Adrenal gland (tissue), 12 donors: ENCODE data around the gene GPATCH2L. TPM values are rescaled to one million over a fixed set of nuclear protein-coding genes. Genes with fewer than 3 reads are reported as not detected.

Experiments used
- DNase-seq, 7 donors: peaks; one replicate each; pipeline ENCODE4 v3.0.0-alpha.2; 2019 to 2020
- H3K27ac ChIP-seq, 5 donors: fragments of 200-600 bp; sonication (generic) in 4 of 5; 1 replicate in 3 of 5; 2 replicates in 2 of 5; pipeline versions ENCODE4 v1.5.1 to v1.8.0; 2016 to 2020; ENCODE audit warnings: mild to moderate bottlenecking in 1 of 5
- H3K27me3 ChIP-seq: fragments of 200-600 bp; 2 replicates; pipeline ENCODE4 v1.8.0; 2021
- H3K36me3 ChIP-seq, 2 donors: fragments of 200-600 bp; replicated peaks in 1 of 2; 1 replicate in 1 of 2; 2 replicates in 1 of 2; pipeline versions ENCODE4 v1.5.1 to v1.8.0; 2018 to 2022
- H3K4me1 ChIP-seq, 2 donors: fragments of 200-600 bp; replicated peaks in 1 of 2; 1 replicate in 1 of 2; 2 replicates in 1 of 2; pipeline versions ENCODE4 v1.5.1 to v1.8.0; 2018 to 2021
- H3K4me3 ChIP-seq, 4 donors: fragments of 200-600 bp; sonication (generic) in 3 of 4; one replicate each; pipeline ENCODE4 v1.5.1; 2016 to 2018
- H3K9me3 ChIP-seq, 3 donors: fragments of 200-600 bp; sonication (generic) in 1 of 3; replicated peaks in 1 of 3; 1 replicate in 2 of 3; 2 replicates in 1 of 3; pipeline versions ENCODE4 v1.5.1 to v1.8.0; 2016 to 2021
- CTCF ChIP-seq, 6 experiments: fragments of 450-650 bp in 4 of 6; fragments of 200-600 bp in 2 of 6; sonication (generic) in 1 of 6; IDR thresholded peaks; 1 replicate in 5 of 6; 2 replicates in 1 of 6; pipeline versions ENCODE4 v1.5.1 to v1.8.0; 2016 to 2021; ENCODE audit warnings: antibody characterized with exemption in 6 of 6, mild to moderate bottlenecking in 2 of 6, moderate library complexity in 1 of 6
- POLR2A ChIP-seq, 2 donors: fragments of 450-650 bp; IDR thresholded peaks; one replicate each; pipeline ENCODE4 v1.6.1; 2017; ENCODE audit warnings: antibody characterized with exemption in 2 of 2, mild to moderate bottlenecking in 2 of 2, moderate library complexity in 1 of 2
- WGBS, 4 donors: extraction: QIAGEN DNeasy Blood & Tissue Kit in 2 of 4; methylation state at CpG; one replicate each; pipeline versions ENCODE4 v1.1.5 to v1.1.7; 2013 to 2017; 5-methylcytosine and 5-hydroxymethylcytosine counted together
- intact Hi-C, 2 donors: fragments of 100-400 bp; cut with DNase I; formaldehyde crosslinking; loops; one replicate each; pipeline versions ENCODE4 v1.14.1 to v1.15.0; 2022 to 2023
- polyA plus RNA-seq, 3 donors: library from polyadenylated mRNA; stranded (reverse); fragments of 200-250 nt in 2 of 3; fragments of 350-450 nt in 1 of 3; fragmentation: Illumina TruSeq in 1 of 3; extraction: RNeasy Lipid Tissue Mini Kit (QIAGEN cat#74804) in 1 of 3; gene quantifications; one replicate each; pipeline ENCODE4 v1.2.3, GENCODE V29; 2013 to 2014
- total RNA-seq, 9 donors: library from RNA; depleted of rRNA in 4 of 9; stranded (reverse); fragments of >200 nt in 4 of 9; fragments of 120-200 nt in 1 of 9; fragmentation: NEBNext Ultra II Directional in 1 of 9; extraction: Animal tissue kit (Norgen Biotek cat#: 25700) in 1 of 9; gene quantifications; one replicate each; pipeline versions ENCODE4 v1.1.0 to v1.2.4, GENCODE V29; 2013 to 2023
- donor health status: healthy with polysubstance abuse.
- donor health status: Bipolar disorder and iron deficiency.
- donor health status: DM: yes; HTN: yes; CAD: no.
- donor health status: DM: no; HTN: no; CAD: no.
- donor health status: DM: no; HTN: no; CAD: no.
- donor health status: DM: yes; HTN: yes; CAD: no.

The GPATCH2L gene
- total and polyA plus RNA-seq, 12 donors, result 3.2 to 108 (median 41.1) TPM

- H3K27me3 ChIP-seq, result no peaks in the 10 kb centered on the region
- peaks cover 0 to 28% of the 10 kb centered on the region in 2 donors for H3K36me3 ChIP-seq
- no peaks in the 10 kb centered on the region for H3K4me1 ChIP-seq
- DNase-seq, result no peak
- TF ChIP-seq CTCF (IDR thresholded peaks at IDR 0.05) (no peak), POLR2A (IDR thresholded peaks at IDR 0.05) (no peak)
- no peak overlapping the region for H3K4me3 ChIP-seq
- H3K9me3 ChIP-seq, result no peaks in the 10 kb centered on the region
- WGBS, 4 donors, result 80 to 92% (median 88%) methylated on average over 8 of the region's 8 CpGs
- no peak overlapping the region for H3K27ac ChIP-seq
- intact Hi-C loops, result no loop called here
Measured at GRCh38 chr14:76163668-76164363, 12.1 kb downstream of the GPATCH2L start.

- intact Hi-C loops, result no loop called here
- TF ChIP-seq CTCF (IDR thresholded peaks at IDR 0.05), result no peak
- no peak for TF ChIP-seq POLR2A (IDR thresholded peaks at IDR 0.05)
- no peaks in the 10 kb centered on the region for H3K9me3 ChIP-seq
- WGBS, 4 donors, result 87 to 95% (median 92%) methylated on average over 3 of the region's 3 CpGs
- no peak overlapping the region for H3K4me3 ChIP-seq
- no peak overlapping the region for H3K27ac ChIP-seq
- DNase-seq, result no peak
- peaks cover 0 to 29% of the 10 kb centered on the region in 2 donors for H3K36me3 ChIP-seq
- H3K4me1 ChIP-seq, result no peaks in the 10 kb centered on the region
- no peaks in the 10 kb centered on the region for H3K27me3 ChIP-seq
Measured at GRCh38 chr14:76168531-76168930, 16.8 kb downstream of the GPATCH2L start.

- no peak overlapping the region for H3K27ac ChIP-seq
- intact Hi-C loops, result no loop called here
- TF ChIP-seq POLR2A (IDR thresholded peaks at IDR 0.05) (no peak), CTCF (IDR thresholded peaks at IDR 0.05) (no peak)
- H3K36me3 ChIP-seq, result peaks cover 0 to 32% of the 10 kb centered on the region in 2 donors
- no peaks in the 10 kb centered on the region for H3K4me1 ChIP-seq
- H3K9me3 ChIP-seq, result no peaks in the 10 kb centered on the region
- H3K4me3 ChIP-seq, result no peak overlapping the region
- 89 to 100% (median 95%) methylated on average over 3 of the region's 3 CpGs for WGBS, 4 donors
- DNase-seq, result no peak
- no peaks in the 10 kb centered on the region for H3K27me3 ChIP-seq
Measured at GRCh38 chr14:76169776-76170175, 18.1 kb downstream of the GPATCH2L start.

- TF ChIP-seq CTCF (IDR thresholded peaks at IDR 0.05) (no peak), POLR2A (IDR thresholded peaks at IDR 0.05) (no peak)
- Histone ChIP-seq H3K27ac (no peak overlapping the region), H3K36me3 (peaks cover 0 to 45% of the 10 kb centered on the region in 2 donors), H3K9me3 (no peaks in the 10 kb centered on the region), H3K4me3 (no peak overlapping the region), H3K4me1 (no peaks in the 10 kb centered on the region), H3K27me3 (no peaks in the 10 kb centered on the region)
- 89 to 97% (median 94%) methylated on average over 2 of the region's 2 CpGs for WGBS, 4 donors
- DNase-seq, result no peak
- intact Hi-C loops, result no loop called here
Measured at GRCh38 chr14:76174982-76175381, 23.3 kb downstream of the GPATCH2L start.
